NCI-H748 (cell line): ENCODE data around the gene BCL2L1.

ENCODE experiments used
- DNase-seq: peaks from one replicate; lab custom pipeline; 2025; ENCODE audit not compliant: unreplicated experiment; lab: John Stamatoyannopoulos, UW

BCL2L1 gene

DNA sequence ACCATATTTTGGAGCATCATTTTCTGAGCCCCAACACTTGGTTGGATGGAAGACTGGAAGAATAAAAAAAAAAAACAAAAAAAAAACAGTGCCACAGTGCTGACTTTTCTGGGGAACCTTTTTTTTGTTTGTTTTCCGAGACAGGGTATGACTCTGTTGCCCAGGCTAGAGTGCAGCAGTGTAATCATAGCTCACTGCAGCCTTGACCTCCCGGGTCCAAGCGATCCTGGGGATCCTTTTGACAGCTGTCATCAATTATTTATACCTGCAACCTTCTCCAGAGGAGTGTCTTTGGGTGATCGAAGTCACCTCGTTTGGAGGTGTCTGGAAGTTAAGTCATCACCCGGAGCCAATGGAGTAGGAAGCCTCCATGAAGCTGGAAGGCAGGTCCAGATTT lies 8.7 kb upstream of the BCL2L1 start:
- no peak for DNase-seq

DNA sequence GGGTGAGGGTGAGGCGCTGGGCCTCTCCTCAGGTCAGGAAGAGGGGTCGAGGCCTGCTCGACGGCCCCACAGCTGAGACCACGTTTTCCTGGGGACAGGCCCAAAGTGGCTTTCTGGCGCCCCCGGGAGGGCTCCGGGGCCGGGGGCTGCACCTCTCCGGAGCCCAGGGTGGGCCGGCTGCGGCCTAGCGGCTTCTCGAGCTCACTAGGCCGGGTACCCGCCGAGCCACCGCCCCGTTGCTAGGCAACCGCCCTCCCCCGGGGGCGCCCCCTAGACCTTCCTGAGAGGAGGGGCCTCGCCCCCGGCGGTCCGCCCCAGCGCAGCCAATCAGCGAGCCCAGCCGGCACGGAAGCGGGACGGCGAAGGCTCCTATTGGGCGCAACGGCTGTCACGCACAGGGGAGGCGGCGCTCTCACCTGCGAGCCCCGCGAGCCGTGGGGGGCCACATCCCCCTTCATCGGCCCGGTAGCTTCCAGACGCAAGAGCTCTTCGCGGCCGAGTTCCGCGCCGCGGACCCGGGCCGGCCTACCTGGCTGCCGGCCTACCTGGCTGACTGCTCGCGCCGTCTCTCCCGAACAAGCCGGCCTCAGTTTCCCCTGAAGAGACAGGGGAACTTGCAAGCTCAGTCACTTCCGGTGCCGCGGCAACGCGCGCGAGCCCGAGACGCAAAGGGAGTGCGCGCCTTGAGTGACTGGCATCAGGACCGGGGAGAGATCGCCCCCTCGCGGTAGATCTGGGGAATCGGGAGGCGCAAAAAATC lies 831 bp upstream of the BCL2L1 start:
- peak; percentile 99 for DNase-seq

DNA sequence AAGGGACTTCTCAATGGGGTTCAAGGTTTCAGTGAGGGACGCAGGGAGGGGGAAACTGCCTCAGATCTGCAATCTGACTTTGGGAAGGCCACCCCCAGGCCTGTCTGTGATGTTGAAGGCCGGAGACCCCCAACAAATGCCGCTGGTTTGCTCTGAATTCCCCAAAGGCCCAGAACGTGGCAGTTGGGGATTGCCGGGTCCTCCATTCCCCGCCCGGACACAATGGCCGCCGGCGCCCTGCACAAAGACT lies 326 bp upstream of the BCL2L1 start:
- DNase-seq: no peak

DNA sequence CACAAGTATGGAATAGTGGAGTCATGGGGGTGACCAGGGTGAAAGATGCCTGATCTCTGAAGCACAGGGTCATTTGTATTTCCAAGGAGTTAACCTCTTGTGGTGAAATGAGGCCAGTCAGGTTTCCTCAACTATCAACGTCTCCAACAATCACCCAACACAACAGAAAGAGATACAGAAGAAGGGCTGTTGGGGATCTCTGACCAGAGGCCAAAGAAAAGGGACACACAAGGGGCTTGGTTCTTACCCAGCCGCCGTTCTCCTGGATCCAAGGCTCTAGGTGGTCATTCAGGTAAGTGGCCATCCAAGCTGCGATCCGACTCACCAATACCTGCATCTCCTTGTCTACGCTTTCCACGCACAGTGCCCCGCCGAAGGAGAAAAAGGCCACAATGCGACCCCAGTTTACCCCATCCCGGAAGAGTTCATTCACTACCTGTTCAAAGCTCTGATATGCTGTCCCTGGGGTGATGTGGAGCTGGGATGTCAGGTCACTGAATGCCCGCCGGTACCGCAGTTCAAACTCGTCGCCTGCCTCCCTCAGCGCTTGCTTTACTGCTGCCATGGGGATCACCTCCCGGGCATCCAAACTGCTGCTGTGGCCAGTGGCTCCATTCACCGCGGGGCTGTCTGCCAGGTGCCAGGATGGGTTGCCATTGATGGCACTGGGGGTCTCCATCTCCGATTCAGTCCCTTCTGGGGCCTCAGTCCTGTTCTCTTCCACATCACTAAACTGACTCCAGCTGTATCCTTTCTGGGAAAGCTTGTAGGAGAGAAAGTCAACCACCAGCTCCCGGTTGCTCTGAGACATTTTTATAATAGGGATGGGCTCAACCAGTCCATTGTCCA lies 1.0 kb downstream of the BCL2L1 start:
- DNase-seq: peak; percentile 57

DNA sequence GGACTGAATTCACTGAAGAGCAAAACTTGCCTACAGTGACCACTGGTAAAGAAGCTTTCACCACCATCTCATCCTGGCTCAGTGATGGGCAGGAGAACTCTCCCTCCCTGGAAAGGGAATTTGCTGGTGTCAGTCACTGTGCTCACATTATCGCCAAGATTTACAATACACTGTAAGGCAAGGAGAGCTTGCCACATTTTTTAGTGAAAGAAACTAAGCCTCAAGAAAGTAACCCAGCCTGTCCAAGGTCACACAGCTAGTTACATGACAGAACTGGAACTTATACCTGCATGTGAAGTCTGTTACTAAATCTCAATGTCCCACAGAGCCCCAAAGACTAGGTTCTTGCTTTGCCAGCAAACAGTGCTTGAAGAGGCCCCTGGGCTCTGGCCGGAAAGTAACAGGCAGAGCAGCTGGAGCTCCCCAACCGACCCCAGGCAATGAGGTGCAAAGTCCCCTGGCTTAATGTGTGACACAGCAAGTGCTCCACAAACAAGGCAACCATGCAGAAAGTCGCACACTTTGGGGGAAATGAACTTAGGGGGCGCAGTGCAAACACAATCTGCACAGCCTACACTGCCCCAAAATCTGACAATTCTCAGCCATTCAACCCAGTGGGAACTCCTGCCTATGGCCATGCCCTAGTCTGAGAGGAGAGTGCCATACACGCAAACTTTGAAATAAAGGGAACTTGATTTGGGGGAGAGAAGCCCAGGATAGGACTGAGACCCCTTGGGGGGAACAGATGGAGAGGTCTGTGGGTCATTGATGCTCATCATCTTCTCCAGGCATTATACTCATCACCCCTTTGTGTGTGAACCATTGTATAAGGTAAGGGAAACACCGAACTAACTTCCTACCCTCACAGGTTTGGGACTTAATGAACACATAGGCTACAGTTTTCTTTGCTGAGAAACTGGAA lies 1.9 kb downstream of the BCL2L1 start:
- DNase-seq: no peak

DNA sequence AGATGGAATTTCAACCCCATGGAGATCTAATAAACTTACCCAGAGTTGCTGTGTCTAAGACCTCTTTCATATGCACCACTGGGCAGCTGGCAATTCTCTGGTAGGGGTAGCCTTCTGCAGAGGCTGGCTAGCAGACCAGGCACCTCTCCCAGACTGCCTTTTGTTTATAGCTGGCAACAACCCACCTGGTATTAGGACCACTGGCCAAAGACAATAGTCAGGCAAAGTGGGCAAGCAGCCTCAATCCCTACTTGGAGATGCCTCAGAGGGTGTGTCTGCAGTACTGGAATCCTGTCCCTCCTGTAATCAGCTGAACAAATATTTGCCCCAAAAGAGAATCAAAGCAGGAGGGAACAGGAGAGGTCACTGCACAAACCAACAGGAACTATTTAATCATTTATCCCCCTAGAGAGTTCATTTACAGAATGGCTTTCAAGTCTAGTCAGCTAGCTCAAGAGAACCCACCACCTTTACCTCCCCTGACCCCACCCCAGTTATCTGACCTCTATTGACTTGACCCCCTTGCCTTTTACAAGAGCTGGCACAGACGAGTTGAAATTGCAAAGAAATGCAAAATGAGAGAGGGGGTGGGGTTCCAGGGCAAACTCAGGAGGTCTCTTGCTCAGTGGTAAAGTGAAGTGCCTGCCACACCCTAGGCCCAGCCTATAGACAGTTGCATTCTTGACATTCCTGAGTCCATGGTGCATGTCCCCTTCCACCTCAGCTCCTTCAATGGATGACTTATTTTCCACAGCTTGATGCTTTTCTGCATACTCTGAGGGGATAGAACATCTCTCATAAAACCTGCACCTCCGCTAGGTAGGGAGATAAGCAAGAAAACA lies 2.8 kb downstream of the BCL2L1 start:
- peak; percentile 73 for DNase-seq

DNA sequence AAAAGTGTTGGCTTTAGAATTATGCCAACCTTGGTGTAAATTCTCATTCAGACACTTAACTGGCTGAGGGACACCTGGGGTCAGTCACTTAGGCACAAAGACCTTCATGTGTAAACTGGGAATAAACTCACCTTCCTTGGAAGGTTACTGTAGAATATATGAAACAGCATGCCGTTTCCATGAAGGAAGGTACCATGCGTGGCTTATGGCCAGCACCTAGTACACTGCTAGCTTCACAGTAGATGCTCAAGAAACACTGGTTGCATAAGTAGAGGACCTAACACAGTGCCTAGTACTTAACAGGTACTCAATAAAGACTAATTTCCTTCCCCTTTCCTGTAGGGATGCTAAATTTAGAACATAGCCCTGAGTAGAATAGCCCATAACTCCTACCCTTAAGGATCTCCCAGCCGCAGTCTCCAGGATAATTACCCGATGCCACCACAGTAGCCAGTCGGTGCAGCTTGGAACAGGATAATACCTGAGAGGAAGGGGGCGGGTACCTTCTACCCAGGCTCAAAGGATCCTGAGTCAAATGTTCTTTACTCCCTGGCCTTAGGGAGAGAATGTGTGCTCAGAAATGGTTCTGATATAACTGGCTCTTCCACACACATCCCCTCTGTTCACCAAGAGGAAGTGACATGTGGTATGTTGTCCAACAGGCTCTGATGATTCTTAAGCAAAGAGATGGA lies 3.6 kb downstream of the BCL2L1 start:
- DNase-seq: peak; percentile 51

DNA sequence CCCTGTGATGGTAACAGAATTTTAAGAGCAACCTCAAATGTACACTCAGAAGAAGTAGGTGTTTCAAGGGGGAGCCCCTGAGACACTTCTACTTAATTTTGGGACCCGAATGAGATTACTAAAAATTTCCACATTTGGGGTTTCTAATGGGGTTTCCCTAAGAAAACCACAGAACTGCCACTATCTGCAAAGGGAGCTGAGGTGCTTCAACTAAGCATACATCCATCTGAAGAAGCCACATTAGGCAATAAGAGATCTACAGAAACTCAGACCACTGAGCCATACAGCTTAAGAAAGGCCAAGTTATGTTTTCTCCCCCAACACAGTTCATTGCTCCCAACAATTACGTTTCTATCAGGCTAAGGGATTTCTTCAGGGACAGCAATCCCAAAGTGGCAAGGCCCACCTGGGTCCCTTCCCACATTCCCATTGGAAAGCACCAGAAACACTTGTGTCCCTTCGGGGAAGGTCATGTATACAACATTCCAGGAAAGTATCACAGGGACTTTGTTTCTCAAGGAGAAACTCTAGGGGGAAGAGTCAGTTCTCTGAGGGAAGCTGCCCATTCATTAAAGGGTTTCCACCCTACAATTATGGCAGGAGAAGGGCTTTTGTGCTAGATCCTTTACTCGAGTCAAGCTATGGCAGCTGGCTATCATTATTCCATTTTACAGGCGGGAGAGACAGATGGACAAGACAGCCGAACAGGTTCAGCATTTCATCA lies 5.0 kb downstream of the BCL2L1 start:
- DNase-seq: peak; percentile 20

DNA sequence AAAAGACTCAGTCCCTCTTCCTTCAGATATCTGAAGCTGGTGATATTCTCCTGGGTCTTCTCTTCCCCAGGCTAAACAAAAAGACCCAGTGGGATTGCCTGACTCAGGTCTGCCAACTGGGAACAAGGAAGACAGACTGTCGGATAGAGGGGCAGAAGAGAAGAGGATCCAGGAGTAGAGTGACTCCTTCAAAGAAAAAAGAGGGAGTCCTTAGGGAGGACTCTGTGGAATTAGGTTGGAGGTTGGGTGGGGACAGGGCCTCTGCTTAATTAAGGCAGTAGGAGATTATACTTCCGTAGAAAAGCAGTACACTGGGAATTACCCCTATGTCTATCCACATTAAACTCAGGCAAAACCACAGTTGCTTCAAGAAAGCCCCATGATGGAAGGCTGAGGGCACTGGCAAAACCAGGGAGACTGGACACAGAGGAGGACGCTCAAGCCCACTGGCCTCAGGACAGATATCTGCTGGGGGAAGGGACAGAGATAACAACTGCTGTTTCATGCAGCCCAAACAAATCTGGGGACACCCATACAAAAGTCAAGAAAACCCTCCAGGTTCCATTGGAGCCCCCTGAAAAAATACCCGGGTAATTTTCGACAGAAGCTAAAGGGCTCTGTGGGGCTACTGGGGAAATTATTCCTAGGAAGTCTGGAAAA lies 5.7 kb downstream of the BCL2L1 start:
- DNase-seq: no peak

DNA sequence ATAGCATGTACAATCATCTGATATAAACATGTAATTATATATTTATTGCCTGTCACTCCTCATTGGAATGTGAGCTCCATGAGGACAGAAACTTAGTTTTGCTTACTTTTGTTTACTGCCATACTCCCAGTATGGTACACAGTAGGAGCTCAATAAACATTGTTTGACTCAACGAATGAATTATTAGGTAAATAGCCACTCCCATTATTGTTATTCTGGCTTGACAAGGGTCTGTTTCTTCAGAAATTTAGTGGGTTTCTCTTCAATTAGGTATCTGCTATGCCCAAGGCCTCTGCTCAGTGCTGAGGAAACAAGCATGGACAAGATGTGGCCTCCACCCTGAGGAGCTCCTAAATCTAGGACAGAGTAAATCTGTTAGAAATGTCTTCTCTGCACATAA lies 6.3 kb downstream of the BCL2L1 start:
- DNase-seq: no peak

DNA sequence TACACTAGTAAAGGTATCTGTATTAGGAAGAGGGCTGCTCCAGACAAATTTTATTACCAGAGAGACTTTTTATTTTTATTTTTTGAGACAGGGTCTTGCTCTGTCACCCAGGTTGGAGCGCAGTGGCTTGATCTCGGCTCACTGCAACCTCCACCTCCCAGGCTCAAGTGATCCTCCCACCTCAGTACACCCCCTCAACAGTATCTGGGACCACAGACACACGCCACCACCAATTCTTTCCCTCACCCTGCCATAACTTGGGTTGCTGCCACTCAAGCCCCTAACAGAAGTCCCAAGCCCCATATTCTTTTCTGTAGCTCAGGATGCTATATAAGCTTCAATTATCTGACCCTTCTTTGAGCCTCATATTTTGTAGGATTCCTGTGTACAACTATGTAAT lies 6.9 kb downstream of the BCL2L1 start:
- DNase-seq: no peak

DNA sequence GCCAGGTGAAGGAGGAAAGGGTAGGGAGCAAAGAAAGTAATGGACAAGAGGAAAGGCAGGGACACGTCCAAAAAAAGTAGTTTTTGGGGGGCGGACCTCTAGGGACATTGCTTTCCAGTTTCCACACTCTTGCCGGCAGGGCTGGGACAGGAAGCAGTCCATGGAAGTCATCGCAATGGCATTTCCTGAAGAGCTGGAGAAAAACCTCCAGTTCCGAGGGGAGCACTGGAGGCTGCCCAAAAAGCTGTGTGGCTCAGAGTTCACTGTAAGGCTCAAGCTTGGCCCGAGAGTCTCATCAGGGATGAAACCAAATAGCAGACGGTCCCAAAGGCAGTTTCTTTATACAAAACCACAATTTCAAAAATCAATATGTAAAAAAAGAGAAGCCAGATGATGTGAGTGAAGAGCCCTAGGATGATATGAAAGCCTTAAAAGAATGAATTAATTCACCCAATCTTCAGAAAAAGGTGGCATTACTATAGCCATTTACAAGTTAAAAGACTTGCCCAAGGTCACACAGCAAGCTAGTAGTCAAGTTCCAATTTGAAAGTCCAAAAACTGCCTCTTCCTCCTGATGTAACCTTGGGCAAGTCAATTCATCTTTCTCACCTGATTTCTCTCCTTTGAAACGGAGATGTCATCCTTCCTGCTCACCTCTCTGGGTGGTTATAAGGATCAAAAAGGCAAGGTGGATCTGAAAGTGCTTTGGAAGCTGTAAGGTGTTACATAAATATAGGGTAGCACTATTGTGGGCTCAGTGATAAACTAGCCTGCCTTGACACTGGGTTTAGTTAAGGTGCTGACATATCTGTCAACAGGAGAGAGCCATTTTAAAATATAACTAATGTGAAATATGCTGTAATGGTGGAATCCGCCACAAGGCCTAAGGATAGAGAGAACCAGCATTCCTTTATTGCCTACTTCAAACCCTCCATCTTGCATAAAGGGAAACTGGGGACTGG lies 9.1 kb downstream of the BCL2L1 start:
- no peak for DNase-seq

DNA sequence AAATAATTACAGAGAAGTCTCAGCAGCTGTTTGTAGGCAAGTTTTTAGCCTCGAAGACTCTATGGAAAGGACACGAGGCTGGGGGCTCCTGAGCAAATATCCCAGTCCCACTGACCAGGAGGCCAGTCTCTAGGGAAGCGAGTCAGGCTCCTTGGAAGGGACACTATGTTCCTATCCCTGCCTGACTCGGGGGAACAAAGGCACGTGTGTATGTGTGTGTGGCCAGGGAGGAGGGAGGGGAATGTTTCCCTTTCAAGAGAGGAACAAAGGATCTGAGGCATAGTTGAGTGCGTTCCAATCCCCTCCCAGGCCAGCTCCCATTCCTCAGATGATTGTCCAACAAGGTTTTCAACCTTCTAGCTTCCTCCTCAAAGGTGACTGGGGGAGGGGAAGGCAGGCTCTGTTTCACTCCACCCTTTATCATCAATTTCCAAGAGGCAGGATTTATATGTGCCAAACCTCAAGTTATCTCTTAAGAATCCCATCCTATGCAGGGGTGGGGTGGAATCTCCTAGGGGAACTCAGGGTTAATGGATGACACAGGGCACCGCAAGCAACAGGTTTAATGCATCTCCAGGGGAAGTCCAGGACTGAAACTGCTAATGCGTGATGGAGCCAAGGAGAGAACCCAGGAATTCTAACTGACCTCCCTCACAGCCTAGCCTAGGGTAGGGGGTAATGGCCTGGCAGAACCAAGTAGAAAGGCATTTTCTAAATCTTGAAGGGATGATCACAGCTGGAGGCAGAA lies 9.9 kb downstream of the BCL2L1 start:
- peak; percentile 65 for DNase-seq

DNA sequence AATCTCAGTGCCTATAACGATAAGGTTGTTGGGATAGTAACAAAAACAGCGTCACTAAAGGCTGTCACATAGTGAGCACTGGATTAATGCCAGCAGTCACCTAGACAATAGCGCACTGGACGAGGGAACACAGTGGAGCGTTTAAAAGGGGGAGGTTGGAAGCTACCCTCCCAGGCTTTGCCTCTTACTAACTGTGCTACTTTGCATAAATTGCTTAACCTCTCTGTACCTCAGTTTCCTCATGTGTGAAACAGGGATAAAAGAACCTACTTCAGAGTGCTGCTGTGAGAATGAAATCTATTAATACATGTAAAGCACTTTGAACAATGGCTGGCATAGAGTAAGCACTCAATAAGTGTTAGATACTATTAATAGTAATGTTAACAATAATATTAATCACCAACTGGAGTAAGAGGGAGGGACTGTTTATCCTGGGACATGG lies 10.5 kb downstream of the BCL2L1 start:
- peak; percentile 85 for DNase-seq

DNA sequence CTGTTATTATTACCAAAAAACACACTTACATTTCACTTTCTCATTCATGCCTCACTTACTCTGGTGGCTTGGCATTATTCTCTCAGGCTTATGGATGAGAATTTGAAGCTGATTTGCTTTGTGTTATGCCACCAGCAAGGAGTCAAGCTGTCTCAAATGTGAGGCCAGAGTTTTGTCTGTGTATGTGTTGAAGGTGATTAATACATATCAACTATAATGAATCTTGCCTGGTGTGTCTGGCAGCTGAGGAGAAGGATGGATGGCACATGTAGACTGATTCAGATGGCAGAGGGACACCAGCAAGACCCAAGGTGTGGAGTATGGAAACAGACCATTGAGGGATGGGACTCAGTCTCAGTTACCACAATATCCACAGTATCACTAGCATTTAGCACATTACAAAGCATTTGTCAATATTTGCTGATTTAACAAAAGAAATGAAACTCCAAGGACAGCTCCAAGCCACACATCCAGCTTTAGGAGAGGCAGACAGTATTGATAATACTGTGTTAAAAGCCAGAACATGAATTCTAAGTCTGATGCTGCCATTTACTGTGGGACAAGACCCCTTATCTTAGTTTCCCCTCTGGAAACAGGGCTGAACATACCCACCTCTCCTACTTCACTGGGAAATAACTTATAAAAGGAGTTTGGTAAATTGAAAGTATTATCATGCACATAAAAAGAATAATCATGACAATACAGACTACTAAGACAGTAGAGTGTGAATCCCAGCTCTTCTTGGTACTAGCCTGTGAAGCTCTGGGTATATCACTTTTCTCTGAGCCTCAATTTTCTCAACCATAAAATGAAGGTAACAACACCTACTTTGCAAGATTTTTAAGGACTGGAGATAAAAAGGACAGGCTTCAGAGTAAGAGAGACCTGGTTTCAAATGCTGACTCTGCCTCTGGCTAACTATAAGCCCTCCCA lies 11.2 kb downstream of the BCL2L1 start:
- DNase-seq: peak; percentile 71
